ENCODE measurements around the gene CMSS1.

Gene CMSS1

DNA sequence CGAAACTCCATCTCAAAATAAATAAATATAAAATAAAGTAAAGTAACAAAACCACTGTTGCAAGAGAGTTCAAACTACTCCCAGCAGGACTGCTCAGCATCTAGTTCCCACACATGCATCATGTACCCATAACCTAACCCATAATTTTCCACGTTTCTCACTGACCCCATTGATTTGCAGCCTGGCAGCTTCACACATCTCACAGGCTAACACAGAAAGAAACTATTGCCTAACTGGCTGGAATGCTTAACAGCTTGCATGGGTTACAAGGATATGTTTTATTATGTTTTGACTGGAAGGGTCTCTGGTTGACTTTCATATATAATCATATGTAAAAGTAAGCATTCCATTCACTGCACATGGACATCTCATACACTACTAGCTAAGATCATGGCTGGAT is 387.5 kb downstream of the CMSS1 start:
- H4K20me1 ChIP-seq (ENCODE audit: insufficient read depth, low read length) = no peaks in the 10 kb centered on the region
- no peaks in the 10 kb centered on the region for H3K36me3 ChIP-seq (replicated peaks; ENCODE audit: insufficient read depth, low read length)
- H3K9ac ChIP-seq (ENCODE audit: low read length) = no peak overlapping the region
- H3K9me3 ChIP-seq (replicated peaks; ENCODE audit: insufficient read depth, low read length) = no peaks in the 10 kb centered on the region
- H3K4me3 ChIP-seq (ENCODE audit: low read length) = no peak overlapping the region
- DNase-seq = no peak
- peaks cover 5% of the 10 kb centered on the region; the same call in 1 of the 2 replicates for H3K4me1 ChIP-seq (ENCODE audit: low read length)
- H3K4me2 ChIP-seq (ENCODE audit: low read depth, low read length) = no peak overlapping the region
- no peak overlapping the region for H2AFZ ChIP-seq (ENCODE audit: low read length)
- no peaks in the 10 kb centered on the region for H3K27me3 ChIP-seq (replicated peaks; ENCODE audit: insufficient read depth, low read length)
- no peaks in the 10 kb centered on the region for H3K9me2 ChIP-seq (replicated peaks; ENCODE audit: insufficient read depth, low read length)
- TF ChIP-seq EZH2phosphoT487 (IDR thresholded peaks at IDR 0.05; ENCODE audit: low read length) (no peak), EZH2 (optimal IDR thresholded peaks at IDR 0.05; ENCODE audit: low read depth, low read length) (no peak)
- TF ChIP-seq, protein P1, sequence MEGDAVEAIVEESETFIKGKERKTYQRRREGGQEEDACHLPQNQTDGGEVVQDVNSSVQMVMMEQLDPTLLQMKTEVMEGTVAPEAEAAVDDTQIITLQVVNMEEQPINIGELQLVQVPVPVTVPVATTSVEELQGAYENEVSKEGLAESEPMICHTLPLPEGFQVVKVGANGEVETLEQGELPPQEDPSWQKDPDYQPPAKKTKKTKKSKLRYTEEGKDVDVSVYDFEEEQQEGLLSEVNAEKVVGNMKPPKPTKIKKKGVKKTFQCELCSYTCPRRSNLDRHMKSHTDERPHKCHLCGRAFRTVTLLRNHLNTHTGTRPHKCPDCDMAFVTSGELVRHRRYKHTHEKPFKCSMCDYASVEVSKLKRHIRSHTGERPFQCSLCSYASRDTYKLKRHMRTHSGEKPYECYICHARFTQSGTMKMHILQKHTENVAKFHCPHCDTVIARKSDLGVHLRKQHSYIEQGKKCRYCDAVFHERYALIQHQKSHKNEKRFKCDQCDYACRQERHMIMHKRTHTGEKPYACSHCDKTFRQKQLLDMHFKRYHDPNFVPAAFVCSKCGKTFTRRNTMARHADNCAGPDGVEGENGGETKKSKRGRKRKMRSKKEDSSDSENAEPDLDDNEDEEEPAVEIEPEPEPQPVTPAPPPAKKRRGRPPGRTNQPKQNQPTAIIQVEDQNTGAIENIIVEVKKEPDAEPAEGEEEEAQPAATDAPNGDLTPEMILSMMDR (IDR thresholded peaks at IDR 0.05; ENCODE audit: low read length) = no peak
- H3K79me2 ChIP-seq (ENCODE audit: low read length) = no peaks in the 10 kb centered on the region
- no peak overlapping the region for H3K27ac ChIP-seq (ENCODE audit: low read length)
- H3F3A ChIP-seq (ENCODE audit: insufficient read depth, low read length) = peaks cover 2% of the 10 kb centered on the region; the same call in 1 of the 2 replicates

DNA sequence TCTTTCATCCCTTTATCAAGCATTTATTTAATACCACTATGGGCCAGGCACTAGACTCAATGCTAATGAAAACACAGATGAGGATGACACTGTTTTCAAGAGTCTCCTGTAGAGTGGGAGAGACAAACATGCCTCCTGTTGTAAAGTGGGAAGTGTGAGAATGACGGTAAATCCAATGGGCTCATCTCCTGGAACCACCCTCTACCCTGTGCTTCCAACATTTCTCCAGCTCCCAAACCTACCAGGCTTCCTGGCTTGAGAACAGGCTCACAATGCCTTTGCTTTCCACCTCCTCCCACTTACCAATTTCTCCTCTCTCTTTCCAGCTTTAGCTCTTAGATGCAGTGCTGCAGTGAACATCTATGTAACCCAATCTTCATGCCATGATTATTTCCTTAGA is 389.0 kb downstream of the CMSS1 start:
- DNase-seq = no peak
- Histone ChIP-seq H2AFZ (ENCODE audit: low read length) (no peak overlapping the region), H3K27me3 (replicated peaks; ENCODE audit: insufficient read depth, low read length) (no peaks in the 10 kb centered on the region), H3K4me2 (ENCODE audit: low read depth, low read length) (no peak overlapping the region), H3K9me3 (replicated peaks; ENCODE audit: insufficient read depth, low read length) (no peaks in the 10 kb centered on the region), H3K9ac (ENCODE audit: low read length) (no peak overlapping the region), H3K4me1 (ENCODE audit: low read length) (peaks cover 15% of the 10 kb centered on the region), H3K4me3 (ENCODE audit: low read length) (no peak overlapping the region), H3K79me2 (ENCODE audit: low read length) (no peaks in the 10 kb centered on the region), H4K20me1 (ENCODE audit: insufficient read depth, low read length) (no peaks in the 10 kb centered on the region), H3K9me2 (replicated peaks; ENCODE audit: insufficient read depth, low read length) (no peaks in the 10 kb centered on the region), H3K36me3 (replicated peaks; ENCODE audit: insufficient read depth, low read length) (no peaks in the 10 kb centered on the region), H3K27ac (ENCODE audit: low read length) (no peak overlapping the region), H3F3A (ENCODE audit: insufficient read depth, low read length) (peaks cover 6% of the 10 kb centered on the region; the same call in 1 of the 2 replicates)
- TF ChIP-seq EZH2phosphoT487 (IDR thresholded peaks at IDR 0.05; ENCODE audit: low read length) (no peak), EZH2 (optimal IDR thresholded peaks at IDR 0.05; ENCODE audit: low read depth, low read length) (no peak)
- TF ChIP-seq, protein P1 (IDR thresholded peaks at IDR 0.05; ENCODE audit: low read length) = no peak

DNA sequence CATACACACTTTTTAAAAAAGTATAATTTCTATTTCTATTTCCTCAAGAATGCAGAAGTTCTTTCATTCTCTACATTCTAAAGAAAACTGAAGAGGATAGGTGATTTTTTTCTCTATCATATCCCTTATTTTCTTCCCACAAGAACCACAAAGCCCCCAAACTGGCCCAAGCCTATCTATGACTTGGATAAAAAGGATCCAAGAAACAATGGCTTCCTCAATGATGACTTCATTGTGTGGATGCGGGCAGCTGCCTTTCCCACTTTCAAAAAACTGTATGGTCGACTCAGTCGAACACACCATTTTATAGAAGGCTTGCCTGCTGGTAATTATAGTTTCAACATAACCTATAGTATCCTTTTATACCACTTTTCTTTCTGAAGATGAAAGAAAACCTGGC is 390.2 kb downstream of the CMSS1 start:
- no peaks in the 10 kb centered on the region for H3K27me3 ChIP-seq (replicated peaks; ENCODE audit: insufficient read depth, low read length)
- H4K20me1 ChIP-seq (ENCODE audit: insufficient read depth, low read length) = no peaks in the 10 kb centered on the region
- H3K36me3 ChIP-seq (replicated peaks; ENCODE audit: insufficient read depth, low read length) = no peaks in the 10 kb centered on the region
- H3K9me2 ChIP-seq (replicated peaks; ENCODE audit: insufficient read depth, low read length) = no peaks in the 10 kb centered on the region
- TF ChIP-seq EZH2phosphoT487 (IDR thresholded peaks at IDR 0.05; ENCODE audit: low read length) = no peak
- no peaks in the 10 kb centered on the region for H3K9me3 ChIP-seq (replicated peaks; ENCODE audit: insufficient read depth, low read length)
- no peak overlapping the region for H2AFZ ChIP-seq (ENCODE audit: low read length)
- H3F3A ChIP-seq (ENCODE audit: insufficient read depth, low read length) = peaks cover 6% of the 10 kb centered on the region; the same call in 1 of the 2 replicates
- peaks cover 15% of the 10 kb centered on the region for H3K4me1 ChIP-seq (ENCODE audit: low read length)
- no peak overlapping the region for H3K4me2 ChIP-seq (ENCODE audit: low read depth, low read length)
- no peak overlapping the region for H3K9ac ChIP-seq (ENCODE audit: low read length)
- no peaks in the 10 kb centered on the region for H3K79me2 ChIP-seq (ENCODE audit: low read length)
- no peak overlapping the region for H3K27ac ChIP-seq (ENCODE audit: low read length)
- DNase-seq = no peak
- H3K4me3 ChIP-seq (ENCODE audit: low read length) = no peak overlapping the region

DNA sequence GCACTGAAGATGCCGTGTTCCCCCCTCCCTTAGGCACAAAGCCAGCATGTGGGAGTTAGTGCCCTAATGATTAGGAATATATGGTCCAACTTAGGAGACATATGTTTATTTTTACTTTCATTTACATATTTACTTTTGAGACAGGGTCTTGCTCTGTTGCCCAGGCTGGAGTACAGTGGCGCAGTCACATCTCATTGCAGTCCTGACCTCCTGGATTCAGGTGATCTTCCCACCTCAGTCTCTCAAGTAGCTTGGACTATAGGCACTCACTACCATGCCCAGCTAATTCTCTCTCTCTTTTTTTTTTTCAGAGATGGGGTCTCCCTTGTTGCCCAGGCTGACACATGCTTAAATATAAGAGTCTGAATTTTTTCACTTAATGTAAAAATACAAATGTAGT is 391.5 kb downstream of the CMSS1 start:
- no peak overlapping the region for H3K27ac ChIP-seq (ENCODE audit: low read length)

More for the DNA sequence above, 391.5 kb downstream of the CMSS1 start:
- H3K36me3 ChIP-seq (replicated peaks; ENCODE audit: insufficient read depth, low read length) = no peaks in the 10 kb centered on the region
- H3K4me3 ChIP-seq (ENCODE audit: low read length) = no peak overlapping the region
- H3K4me1 ChIP-seq (ENCODE audit: low read length) = peaks cover 15% of the 10 kb centered on the region
- H3K9me3 ChIP-seq (replicated peaks; ENCODE audit: insufficient read depth, low read length) = no peaks in the 10 kb centered on the region
- H3K9me2 ChIP-seq (replicated peaks; ENCODE audit: insufficient read depth, low read length) = no peaks in the 10 kb centered on the region
- no peaks in the 10 kb centered on the region for H3K79me2 ChIP-seq (ENCODE audit: low read length)
- peaks cover 6% of the 10 kb centered on the region; the same call in 1 of the 2 replicates for H3F3A ChIP-seq (ENCODE audit: insufficient read depth, low read length)
- DNase-seq = no peak
- no peak overlapping the region for H3K9ac ChIP-seq (ENCODE audit: low read length)
- no peaks in the 10 kb centered on the region for H3K27me3 ChIP-seq (replicated peaks; ENCODE audit: insufficient read depth, low read length)
- H2AFZ ChIP-seq (ENCODE audit: low read length) = no peak overlapping the region
- no peak overlapping the region for H3K4me2 ChIP-seq (ENCODE audit: low read depth, low read length)
- no peak for TF ChIP-seq EZH2 (optimal IDR thresholded peaks at IDR 0.05; ENCODE audit: low read depth, low read length)
- TF ChIP-seq, protein P1 (IDR thresholded peaks at IDR 0.05; ENCODE audit: low read length) = no peak
- no peak for TF ChIP-seq EZH2phosphoT487 (IDR thresholded peaks at IDR 0.05; ENCODE audit: low read length)
- H4K20me1 ChIP-seq (ENCODE audit: insufficient read depth, low read length) = no peaks in the 10 kb centered on the region

All from MM.1S (cell line).